Spinal cord (tissue), 10 donors: ENCODE data around the gene CPLANE1. TPM values are rescaled to one million over a fixed set of nuclear protein-coding genes. Genes with fewer than 3 reads are reported as not detected.
"Not testable (repeated sequence)": the region's sequence is repeated elsewhere in the genome, so short reads cannot be mapped to it uniquely, and the experiment has no call there.

Experiments used
- DNase-seq, 6 donors: peaks; one replicate each; pipeline versions ENCODE4 v3.0.0 to v3.0.0-alpha.2; 2013 to 2015; ENCODE audit warnings: low spot score in 6 of 6, low read depth in 4 of 6
- H3K27ac ChIP-seq: one replicate; pipeline ENCODE4 v1.5.1; 2013; ENCODE audit warnings: low read depth, low read length, control low read depth
- H3K27me3 ChIP-seq: one replicate; pipeline ENCODE4 v1.6.1; 2013; ENCODE audit warnings: low read length; ENCODE audit not compliant: control insufficient read depth, insufficient read depth
- H3K36me3 ChIP-seq: one replicate; pipeline ENCODE4 v1.6.1; 2013; ENCODE audit warnings: low read length; ENCODE audit not compliant: control insufficient read depth, insufficient read depth
- H3K4me1 ChIP-seq: one replicate; pipeline ENCODE4 v1.6.1; 2013; ENCODE audit warnings: low read length; ENCODE audit not compliant: control insufficient read depth, insufficient read depth
- H3K4me3 ChIP-seq: one replicate; pipeline ENCODE4 v1.5.1; 2013; ENCODE audit warnings: low read depth, low read length, control low read depth
- H3K9me3 ChIP-seq: one replicate; pipeline ENCODE4 v1.6.1; 2013; ENCODE audit warnings: low read length; ENCODE audit not compliant: control insufficient read depth, insufficient read depth
- WGBS: methylation state at CpG from one replicate; pipeline ENCODE4 v1.1.5; 2013; ENCODE audit warnings: missing lambda C conversion rate; ENCODE audit not compliant: insufficient coverage; 5-methylcytosine and 5-hydroxymethylcytosine counted together
- polyA plus RNA-seq, 2 donors: library from polyadenylated mRNA; unstranded; fragments of 120-200 nt; gene quantifications; one replicate each; pipeline ENCODE4 v1.2.1, GENCODE V29; 2013; ENCODE audit not compliant: insufficient read length in 2 of 2
- total RNA-seq, 2 donors: library from RNA; depleted of rRNA in 1 of 2; stranded (reverse); fragments of 120-200 nt in 1 of 2; fragments of >200 nt in 1 of 2; gene quantifications; one replicate each; pipeline versions ENCODE4 v1.2.3 to v1.2.4, GENCODE V29; 2013 to 2014
- donor health status: healthy.

Gene CPLANE1
- total and polyA plus RNA-seq, 4 donors = 35.4 to 72.8 (median 48.6) TPM

DNA sequence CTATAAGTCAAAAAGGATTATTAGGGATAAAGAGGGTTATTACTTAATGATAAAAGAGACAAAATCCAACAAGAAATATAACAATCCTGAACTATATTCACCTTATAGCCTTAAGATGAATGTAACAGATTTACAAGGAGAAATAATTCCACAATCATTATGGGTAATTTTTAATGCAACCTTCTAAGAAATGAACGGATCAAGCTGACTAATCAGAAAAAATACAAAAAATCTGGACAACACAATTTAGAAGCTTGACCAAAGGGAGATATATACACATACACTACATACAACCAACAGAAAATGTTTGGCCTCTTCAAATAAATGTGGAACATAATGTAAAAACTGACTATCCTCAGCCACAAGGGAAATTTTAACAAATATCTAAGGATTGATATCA is 102.3 kb downstream of the CPLANE1 start:
- no peaks in the 10 kb centered on the region for H3K4me1 ChIP-seq
- WGBS = no CpG with 5 or more reads among the region's 1 CpG
- no peak for DNase-seq

DNA sequence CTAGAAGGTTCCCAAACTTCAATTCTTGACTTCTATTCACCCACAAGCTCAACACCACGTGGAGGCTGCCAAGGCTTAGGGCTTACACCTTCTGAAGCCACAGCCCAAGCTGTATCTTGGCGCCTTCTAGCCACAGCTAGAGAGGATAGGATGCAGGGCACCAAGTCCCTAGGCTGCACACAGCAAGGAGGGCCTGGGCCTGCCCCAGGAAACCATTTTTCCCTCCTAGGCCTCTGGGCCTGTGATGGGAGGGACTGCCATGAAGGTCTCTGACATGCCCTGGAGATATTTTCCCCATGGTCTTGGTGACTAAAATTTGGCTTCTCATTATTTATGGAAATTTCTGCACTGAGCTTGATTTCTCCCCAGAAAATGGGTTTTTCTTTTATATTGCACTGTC is 112.5 kb downstream of the CPLANE1 start:
- no peak for DNase-seq
- no peak overlapping the region for H3K4me3 ChIP-seq
- H3K27ac ChIP-seq = no peak overlapping the region
- WGBS = 97% methylated on average over 2 of the region's 2 CpGs
- peaks cover 2% of the 10 kb centered on the region for H3K9me3 ChIP-seq
- H3K27me3 ChIP-seq = no peaks in the 10 kb centered on the region
- no peaks in the 10 kb centered on the region for H3K4me1 ChIP-seq
- peaks cover 20% of the 10 kb centered on the region for H3K36me3 ChIP-seq

More for the DNA sequence above, 102.3 kb downstream of the CPLANE1 start:
- no peak overlapping the region for H3K27ac ChIP-seq
- H3K27me3 ChIP-seq = no peaks in the 10 kb centered on the region
- peaks cover 25% of the 10 kb centered on the region for H3K36me3 ChIP-seq
- peaks cover 3% of the 10 kb centered on the region for H3K9me3 ChIP-seq
- no peak overlapping the region for H3K4me3 ChIP-seq

DNA sequence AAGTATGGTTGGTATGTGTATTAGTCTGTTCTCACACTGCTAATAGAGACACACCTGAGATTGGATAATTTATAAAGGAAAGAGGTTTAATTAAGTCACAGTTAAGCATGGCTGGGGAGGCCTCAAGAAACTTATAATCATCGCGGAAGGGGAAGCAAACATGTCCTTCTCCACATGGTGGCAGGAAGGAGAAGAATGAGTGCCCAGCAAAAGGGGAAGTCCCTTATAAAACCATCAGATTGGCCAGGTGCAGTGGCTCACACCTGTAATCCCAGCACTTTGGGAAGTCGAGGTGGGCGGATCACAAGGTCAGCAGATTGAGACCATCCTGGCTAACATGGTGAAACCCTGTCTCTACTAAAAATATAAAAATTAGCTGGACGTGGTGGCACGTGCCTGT is 113.9 kb downstream of the CPLANE1 start:
- not testable (repeated sequence) for H3K4me1 ChIP-seq, H3K4me3 ChIP-seq, H3K27me3 ChIP-seq, H3K9me3 ChIP-seq, DNase-seq, H3K27ac ChIP-seq
- peaks cover 17% of the 10 kb centered on the region for H3K36me3 ChIP-seq
- 95% methylated on average over 4 of the region's 6 CpGs for WGBS

DNA sequence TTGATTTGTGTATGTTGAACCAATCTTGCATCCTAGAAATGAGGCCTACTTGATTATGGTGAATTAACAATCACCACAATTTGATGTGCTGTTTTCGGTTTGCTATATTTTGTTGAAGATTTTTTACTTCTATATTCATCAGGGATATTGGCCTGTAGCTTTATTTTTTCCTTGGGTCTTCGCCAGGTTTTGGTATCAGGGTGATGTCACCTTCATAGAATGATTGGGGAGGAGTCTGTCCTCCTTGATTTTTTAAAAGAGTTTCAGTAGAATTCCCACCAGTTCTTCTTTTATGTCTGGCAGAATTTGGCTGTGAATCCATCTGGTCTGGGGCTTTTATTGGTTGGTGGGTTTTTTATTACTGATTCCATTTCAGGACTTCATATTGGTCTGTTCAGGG is 115.2 kb downstream of the CPLANE1 start:
- Histone ChIP-seq H3K27ac (no peak overlapping the region), H3K4me1 (no peaks in the 10 kb centered on the region), H3K36me3 (peaks cover 17% of the 10 kb centered on the region), H3K27me3 (no peaks in the 10 kb centered on the region), H3K9me3 (peaks cover 7% of the 10 kb centered on the region), H3K4me3 (no peak overlapping the region)
- WGBS = 100% methylated on average over 1 of the region's 2 CpGs
- DNase-seq = no peak

DNA sequence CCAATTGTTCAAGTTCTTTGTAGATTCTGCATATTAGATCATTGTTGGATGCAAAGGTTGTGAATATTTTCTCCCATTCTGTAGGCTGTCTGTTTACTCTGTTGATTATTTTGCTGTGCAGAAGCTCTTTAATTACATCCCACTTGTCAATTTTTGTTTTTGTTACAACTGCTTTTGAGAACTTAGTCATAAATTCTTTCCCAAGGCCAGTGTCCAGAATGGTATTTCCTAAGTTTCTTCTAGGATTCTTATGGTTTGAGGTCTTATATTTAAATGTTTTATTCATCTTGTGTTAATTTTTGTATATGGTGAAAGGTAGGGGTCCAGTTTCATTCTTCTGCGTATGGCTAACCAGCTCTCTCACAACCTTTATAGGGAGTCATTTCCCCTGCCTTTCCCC is 116.5 kb downstream of the CPLANE1 start:
- no peak overlapping the region for H3K27ac ChIP-seq
- peaks cover 19% of the 10 kb centered on the region for H3K36me3 ChIP-seq
- no CpG with 5 or more reads among the region's 1 CpG for WGBS

DNA sequence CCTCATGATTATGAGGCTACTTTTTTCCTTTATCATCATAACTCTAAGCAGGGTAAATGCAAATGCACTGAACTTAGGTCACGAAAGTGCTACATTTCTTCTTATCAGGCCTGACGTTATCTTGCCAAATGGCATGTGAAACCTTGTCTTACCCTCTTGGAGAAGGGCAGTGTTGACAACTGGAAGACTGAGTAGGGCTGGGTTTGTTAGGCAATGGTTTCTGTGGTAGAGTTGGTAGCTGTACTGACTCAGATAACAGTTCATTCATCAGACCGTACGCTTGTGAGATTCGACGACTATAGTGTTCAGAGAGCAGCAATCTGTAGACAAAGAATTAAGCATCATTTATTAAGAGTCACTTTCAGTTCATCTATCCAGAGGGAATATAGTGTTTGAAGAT is 127.7 kb downstream of the CPLANE1 start:
- no CpG with 5 or more reads among the region's 6 CpGs for WGBS
- no peaks in the 10 kb centered on the region for H3K27me3 ChIP-seq

More for the DNA sequence above, 116.5 kb downstream of the CPLANE1 start:
- H3K4me3 ChIP-seq = no peak overlapping the region
- H3K9me3 ChIP-seq = peaks cover 7% of the 10 kb centered on the region
- H3K4me1 ChIP-seq = no peaks in the 10 kb centered on the region
- no peaks in the 10 kb centered on the region for H3K27me3 ChIP-seq
- DNase-seq = no peak

DNA sequence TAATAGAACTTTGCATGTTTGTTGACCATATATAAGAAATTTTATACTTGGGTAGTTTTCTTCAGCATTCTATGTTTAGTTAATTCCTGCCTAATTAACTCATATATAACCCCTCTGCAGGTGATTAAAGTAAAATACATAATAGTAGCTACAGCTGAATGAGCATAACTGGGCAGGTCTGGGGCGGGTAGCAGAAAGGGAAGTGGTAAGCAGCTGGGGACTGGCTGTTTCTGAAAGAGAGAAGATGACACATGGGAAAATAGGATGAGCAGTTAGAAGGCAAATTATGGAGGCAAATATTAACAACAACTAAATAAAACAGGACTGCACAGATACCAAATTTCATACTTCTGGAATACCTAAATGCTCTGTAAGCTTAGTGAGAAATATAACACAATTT is 128.1 kb downstream of the CPLANE1 start:
- Histone ChIP-seq H3K36me3 (peaks cover 28% of the 10 kb centered on the region), H3K4me1 (no peaks in the 10 kb centered on the region), H3K4me3 (no peak overlapping the region), H3K27me3 (no peaks in the 10 kb centered on the region), H3K9me3 (no peaks in the 10 kb centered on the region), H3K27ac (no peak overlapping the region)
- DNase-seq = peak in 1 of 6 donors; percentile 24
- WGBS = no CpG with 5 or more reads among the region's 1 CpG

More for the DNA sequence above, 127.7 kb downstream of the CPLANE1 start:
- Histone ChIP-seq H3K4me3 (no peak overlapping the region), H3K9me3 (no peaks in the 10 kb centered on the region), H3K36me3 (peaks cover 26% of the 10 kb centered on the region), H3K27ac (no peak overlapping the region), H3K4me1 (no peaks in the 10 kb centered on the region)
- no peak for DNase-seq

DNA sequence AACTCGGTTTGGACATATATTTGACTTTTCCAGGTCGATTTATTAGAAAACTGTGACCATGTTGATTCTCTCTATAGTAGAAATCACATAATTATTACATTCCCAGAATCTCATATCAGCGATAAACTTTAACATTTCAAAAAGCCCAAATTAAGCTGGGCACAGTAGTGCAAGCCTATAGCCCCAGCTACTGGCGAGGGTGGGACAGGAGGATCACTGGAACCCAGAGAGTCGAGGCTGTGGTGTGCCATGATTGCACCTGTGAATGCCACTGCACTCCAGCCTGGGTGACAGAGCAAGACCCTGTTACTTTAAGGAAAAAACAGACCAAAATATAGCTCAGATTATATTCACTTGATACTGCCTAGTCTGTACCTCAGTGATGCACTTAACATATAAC is 128.9 kb downstream of the CPLANE1 start:
- DNase-seq = no peak
- H3K4me1 ChIP-seq = no peaks in the 10 kb centered on the region
- no peaks in the 10 kb centered on the region for H3K27me3 ChIP-seq
- H3K9me3 ChIP-seq = no peaks in the 10 kb centered on the region
- no peak overlapping the region for H3K4me3 ChIP-seq
- WGBS = 95% methylated on average over 3 of the region's 5 CpGs
- H3K36me3 ChIP-seq = peaks cover 29% of the 10 kb centered on the region
- H3K27ac ChIP-seq = no peak overlapping the region

DNA sequence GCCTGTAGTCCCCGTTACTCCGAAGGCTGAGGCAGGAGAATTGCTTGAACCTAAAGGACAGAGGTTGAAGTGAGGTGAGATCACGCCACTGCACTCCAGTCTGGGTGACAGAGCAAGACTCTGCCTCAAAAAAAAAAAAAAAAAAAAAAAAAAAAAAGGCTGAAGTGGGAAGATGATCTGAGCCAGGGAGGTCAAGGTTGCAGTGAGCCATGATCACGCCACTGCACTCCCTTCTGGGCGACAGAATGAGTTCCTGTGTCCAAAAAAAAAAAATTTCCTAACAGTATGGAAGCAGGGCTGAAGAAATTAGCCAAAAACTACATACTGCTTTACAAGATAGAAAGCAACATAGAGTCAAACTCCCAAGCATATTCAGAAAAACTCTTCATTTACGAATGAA is 132.8 kb downstream of the CPLANE1 start:
- Histone ChIP-seq H3K27me3 (no peaks in the 10 kb centered on the region), H3K36me3 (peaks cover 38% of the 10 kb centered on the region), H3K27ac (no peak overlapping the region), H3K9me3 (no peaks in the 10 kb centered on the region), H3K4me1 (no peaks in the 10 kb centered on the region), H3K4me3 (no peak overlapping the region)
- 100% methylated on average over 2 of the region's 6 CpGs for WGBS
- DNase-seq = no peak

DNA sequence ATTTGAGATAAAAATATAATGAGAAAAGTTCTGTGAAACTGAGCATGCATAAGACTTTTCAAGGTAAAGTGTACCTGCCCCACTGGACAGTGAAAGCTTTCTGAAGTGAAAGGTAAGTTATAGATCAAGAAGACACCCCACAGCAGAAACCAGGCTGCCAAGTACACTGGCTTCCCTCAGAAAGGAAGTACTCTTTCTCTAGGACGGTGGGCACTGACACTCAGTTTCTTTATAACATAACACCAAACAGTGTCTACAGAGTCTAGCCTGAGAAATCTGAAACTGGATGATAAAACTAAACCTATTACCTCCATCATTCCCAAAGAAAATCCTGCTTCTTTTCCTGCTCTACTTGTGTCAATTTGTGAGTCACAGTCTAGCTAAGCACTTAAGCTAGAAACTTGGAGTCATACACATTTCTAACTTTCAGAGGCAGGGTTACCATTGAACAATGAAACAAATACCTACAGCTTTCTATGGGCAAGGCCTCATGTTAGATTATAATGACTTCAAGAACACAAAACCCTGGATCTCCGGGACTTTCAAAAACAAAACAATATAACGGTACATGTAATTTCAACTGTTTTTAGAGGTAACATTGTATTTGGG is 136.7 kb downstream of the CPLANE1 start:
- WGBS = 91% methylated on average over 1 of the region's 3 CpGs
- Histone ChIP-seq H3K36me3 (peaks cover 27% of the 10 kb centered on the region), H3K4me1 (no peaks in the 10 kb centered on the region), H3K27ac (no peak overlapping the region), H3K9me3 (no peaks in the 10 kb centered on the region), H3K4me3 (no peak overlapping the region), H3K27me3 (no peaks in the 10 kb centered on the region)
- no peak for DNase-seq
